ENCODE data around the gene ARMCX4.
"Not testable (repeated sequence)": the region's sequence is repeated elsewhere in the genome, so short reads cannot be mapped to it uniquely, and the experiment has no call there.

ARMCX4 gene

GRCh38 chrX:101478366-101478765 lies 6.9 kb upstream of the ARMCX4 start:
- no peak for DNase-seq (ENCODE audit: low read depth, low spot score)
- TF ChIP-seq EZH2 (IDR thresholded peaks at IDR 0.05) (no peak), FOXP2 (optimal IDR thresholded peaks at IDR 0.05; ENCODE audit: control extremely low read depth, extremely low read length, insufficient read depth) (no peak), POLR2AphosphoS5 (IDR thresholded peaks at IDR 0.05; ENCODE audit: borderline replicate concordance, low read depth, low read length) (no peak)
- Histone ChIP-seq H3K9me3 (ENCODE audit: low read depth, low read length) (no peaks in the 10 kb centered on the region), H3K27ac (no peak overlapping the region), H3K9ac (ENCODE audit: insufficient read length) (no peak overlapping the region), H3K4me3 (no peak overlapping the region), H3K36me3 (ENCODE audit: insufficient read depth, low read length) (no peaks in the 10 kb centered on the region)

- Histone ChIP-seq H3K9me3 (ENCODE audit: low read depth, low read length) (no peaks in the 10 kb centered on the region), H3K9ac (ENCODE audit: insufficient read length) (no peak overlapping the region), H3K36me3 (ENCODE audit: insufficient read depth, low read length) (no peaks in the 10 kb centered on the region), H3K4me3 (no peak overlapping the region), H3K27ac (no peak overlapping the region)
- DNase-seq (ENCODE audit: low read depth, low spot score), result no peak
- TF ChIP-seq POLR2AphosphoS5 (IDR thresholded peaks at IDR 0.05; ENCODE audit: borderline replicate concordance, low read depth, low read length) (no peak), EZH2 (IDR thresholded peaks at IDR 0.05) (no peak), FOXP2 (optimal IDR thresholded peaks at IDR 0.05; ENCODE audit: control extremely low read depth, extremely low read length, insufficient read depth) (no peak)
Observed at GRCh38 chrX:101482296-101482695, 3.0 kb upstream of the ARMCX4 start.

- H3K27ac ChIP-seq, result no peak overlapping the region
- DNase-seq (ENCODE audit: low read depth, low spot score), result no peak
- no peak for TF ChIP-seq EZH2 (IDR thresholded peaks at IDR 0.05)
- no peak for TF ChIP-seq POLR2AphosphoS5 (IDR thresholded peaks at IDR 0.05; ENCODE audit: borderline replicate concordance, low read depth, low read length)
- TF ChIP-seq FOXP2 (optimal IDR thresholded peaks at IDR 0.05; ENCODE audit: control extremely low read depth, extremely low read length, insufficient read depth), result no peak
- no peak overlapping the region for H3K4me3 ChIP-seq
- no peaks in the 10 kb centered on the region for H3K36me3 ChIP-seq (ENCODE audit: insufficient read depth, low read length)
- no peak overlapping the region for H3K9ac ChIP-seq (ENCODE audit: insufficient read length)
- H3K9me3 ChIP-seq (ENCODE audit: low read depth, low read length), result no peaks in the 10 kb centered on the region
Observed at GRCh38 chrX:101483705-101484104, 1.6 kb upstream of the ARMCX4 start.

GRCh38 chrX:101484135-101484534 lies 1.1 kb upstream of the ARMCX4 start:
- H3K9me3 ChIP-seq (ENCODE audit: low read depth, low read length), result no peaks in the 10 kb centered on the region
- TF ChIP-seq POLR2AphosphoS5 (IDR thresholded peaks at IDR 0.05; ENCODE audit: borderline replicate concordance, low read depth, low read length) (no peak), EZH2 (IDR thresholded peaks at IDR 0.05) (no peak), FOXP2 (optimal IDR thresholded peaks at IDR 0.05; ENCODE audit: control extremely low read depth, extremely low read length, insufficient read depth) (no peak)
- H3K9ac ChIP-seq (ENCODE audit: insufficient read length), result no peak overlapping the region
- DNase-seq (ENCODE audit: low read depth, low spot score), result no peak
- no peak overlapping the region for H3K4me3 ChIP-seq
- no peaks in the 10 kb centered on the region for H3K36me3 ChIP-seq (ENCODE audit: insufficient read depth, low read length)
- no peak overlapping the region for H3K27ac ChIP-seq

GRCh38 chrX:101488796-101489195 lies 3.5 kb downstream of the ARMCX4 start:
- no peak for TF ChIP-seq EZH2 (IDR thresholded peaks at IDR 0.05)
- no peak for TF ChIP-seq FOXP2 (optimal IDR thresholded peaks at IDR 0.05; ENCODE audit: control extremely low read depth, extremely low read length, insufficient read depth)
- TF ChIP-seq POLR2AphosphoS5 (IDR thresholded peaks at IDR 0.05; ENCODE audit: borderline replicate concordance, low read depth, low read length), result no peak
- no peak overlapping the region for H3K27ac ChIP-seq
- DNase-seq (ENCODE audit: low read depth, low spot score), result no peak

GRCh38 chrX:101491943-101492342 lies 6.7 kb downstream of the ARMCX4 start:
- Histone ChIP-seq H3K4me3 (no peak overlapping the region), H3K27ac (no peak overlapping the region), H3K36me3 (ENCODE audit: insufficient read depth, low read length) (no peaks in the 10 kb centered on the region), H3K9ac (ENCODE audit: insufficient read length) (no peak overlapping the region), H3K9me3 (ENCODE audit: low read depth, low read length) (no peaks in the 10 kb centered on the region)
- TF ChIP-seq POLR2AphosphoS5 (IDR thresholded peaks at IDR 0.05; ENCODE audit: borderline replicate concordance, low read depth, low read length), result no peak
- no peak for TF ChIP-seq FOXP2 (optimal IDR thresholded peaks at IDR 0.05; ENCODE audit: control extremely low read depth, extremely low read length, insufficient read depth)
- no peak for TF ChIP-seq EZH2 (IDR thresholded peaks at IDR 0.05)
- DNase-seq (ENCODE audit: low read depth, low spot score), result no peak

More at GRCh38 chrX:101488796-101489195, 3.5 kb downstream of the ARMCX4 start:
- Histone ChIP-seq H3K4me3 (no peak overlapping the region), H3K9ac (ENCODE audit: insufficient read length) (no peak overlapping the region), H3K36me3 (ENCODE audit: insufficient read depth, low read length) (no peaks in the 10 kb centered on the region), H3K9me3 (ENCODE audit: low read depth, low read length) (no peaks in the 10 kb centered on the region)

GRCh38 chrX:101493225-101493624 lies 8.0 kb downstream of the ARMCX4 start:
- no peaks in the 10 kb centered on the region for H3K9me3 ChIP-seq (ENCODE audit: low read depth, low read length)
- no peaks in the 10 kb centered on the region for H3K36me3 ChIP-seq (ENCODE audit: insufficient read depth, low read length)
- no peak for DNase-seq (ENCODE audit: low read depth, low spot score)
- no peak overlapping the region for H3K27ac ChIP-seq
- H3K9ac ChIP-seq (ENCODE audit: insufficient read length), result no peak overlapping the region
- TF ChIP-seq POLR2AphosphoS5 (IDR thresholded peaks at IDR 0.05; ENCODE audit: borderline replicate concordance, low read depth, low read length) (no peak), FOXP2 (optimal IDR thresholded peaks at IDR 0.05; ENCODE audit: control extremely low read depth, extremely low read length, insufficient read depth) (no peak), EZH2 (IDR thresholded peaks at IDR 0.05) (no peak)
- no peak overlapping the region for H3K4me3 ChIP-seq

- not testable (repeated sequence) for H3K9ac ChIP-seq (ENCODE audit: insufficient read length); H3K9me3 ChIP-seq (ENCODE audit: low read depth, low read length); H3K27ac ChIP-seq; H3K4me3 ChIP-seq; DNase-seq (ENCODE audit: low read depth, low spot score); H3K36me3 ChIP-seq (ENCODE audit: insufficient read depth, low read length)
Observed at GRCh38 chrX:101502929-101503328, 17.7 kb downstream of the ARMCX4 start.

GRCh38 chrX:101507372-101507771 lies 22.1 kb downstream of the ARMCX4 start:
- TF ChIP-seq POLR2AphosphoS5 (IDR thresholded peaks at IDR 0.05; ENCODE audit: borderline replicate concordance, low read depth, low read length), result no peak
- TF ChIP-seq FOXP2 (optimal IDR thresholded peaks at IDR 0.05; ENCODE audit: control extremely low read depth, extremely low read length, insufficient read depth), result no peak
- no peak for TF ChIP-seq EZH2 (IDR thresholded peaks at IDR 0.05)

More at GRCh38 chrX:101507372-101507771, 22.1 kb downstream of the ARMCX4 start:
- no peak for DNase-seq (ENCODE audit: low read depth, low spot score)
- H3K4me3 ChIP-seq, result no peak overlapping the region
- no peak overlapping the region for H3K27ac ChIP-seq
- H3K9ac ChIP-seq (ENCODE audit: insufficient read length), result no peak overlapping the region
- no peaks in the 10 kb centered on the region for H3K36me3 ChIP-seq (ENCODE audit: insufficient read depth, low read length)
- no peaks in the 10 kb centered on the region for H3K9me3 ChIP-seq (ENCODE audit: low read depth, low read length)
